Endothelial cell of umbilical vein (primary cell): ENCODE results near the gene IL10RB. TPM values are rescaled to one million over a fixed set of nuclear protein-coding genes. Genes with fewer than 3 reads are reported as not detected.
"Not testable (repeated sequence)": the region's sequence is repeated elsewhere in the genome, so short reads cannot be mapped to it uniquely, and the experiment has no call there.

Source experiments
- BruUV-seq: library from RNA; stranded (reverse); fragments of 400-500 nt; replicated peaks from 2 replicates; lab custom pipeline; 2021; lab: Mats Ljungman, UMichigan
- CTCF ChIA-PET: fragments of 300-600, 350-600 bp; sonication (Branson Sonifier 250); formaldehyde crosslinking; loops from one replicate; lab custom pipeline; 2021; ENCODE audit warnings: antibody characterized with exemption, inconsistent platforms; lab: Charles Lee
- POLR2A ChIA-PET: fragments of 300-600, 350-600 bp; sonication (Branson Sonifier 250); formaldehyde crosslinking; loops from one replicate; lab custom pipeline; 2021; ENCODE audit warnings: antibody characterized with exemption, inconsistent platforms; lab: Charles Lee
- DNase-seq: peaks from one replicate; pipeline ENCODE4 v3.0.0-alpha.2; 2011; ENCODE audit warnings: low read depth, low spot score
- FAIRE-seq: peaks from 2 replicates; lab custom pipeline; 2011; peaks lifted over from hg19 to GRCh38; lab: Jason Lieb, UNC
- H2AFZ ChIP-seq: 2 replicates; pipeline ENCODE4 v1.6.0; 2012; ENCODE audit warnings: low read depth, low read length, control low read depth, inconsistent platforms
- H3K27ac ChIP-seq: 2 replicates; pipeline ENCODE4 v1.5.1; 2011; ENCODE audit warnings: low read depth, mild to moderate bottlenecking, control low read depth, low read length, moderate library complexity; ENCODE audit not compliant: insufficient read depth
- H3K27me3 ChIP-seq, 2 experiments: 2 replicates each; pipeline versions ENCODE4 v1.6.0 to v1.6.1; 2011; ENCODE audit warnings: low read length in 2 of 2, mixed read lengths in 1 of 2; ENCODE audit not compliant: control insufficient read depth in 2 of 2, insufficient read depth in 2 of 2
- H3K36me3 ChIP-seq, 2 experiments: 2 replicates in 1 of 2; 3 replicates in 1 of 2; pipeline ENCODE4 v1.5.1; 2011; ENCODE audit warnings: low read length in 2 of 2, mild to moderate bottlenecking in 1 of 2, moderate library complexity in 1 of 2; ENCODE audit not compliant: control insufficient read depth in 2 of 2, insufficient read depth in 2 of 2; ENCODE audit errors: extremely low read depth in 1 of 2
- H3K4me1 ChIP-seq: 3 replicates; pipeline ENCODE4 v1.5.1; 2011; ENCODE audit warnings: mild to moderate bottlenecking, low read length; ENCODE audit not compliant: control insufficient read depth, insufficient read depth; ENCODE audit errors: extremely low read depth
- H3K4me2 ChIP-seq: 2 replicates; pipeline ENCODE4 v1.6.1; 2011; ENCODE audit warnings: low read length, control low read depth, mixed read lengths; ENCODE audit not compliant: insufficient read depth
- H3K4me3 ChIP-seq, 3 experiments: fragments of 200-600 bp in 1 of 3; sonication (generic), shearing (Covaris generic) in 1 of 3; replicated peaks in 1 of 3; 2 replicates each; pipeline ENCODE4 v1.5.1; 2011 to 2016; ENCODE audit warnings: control low read depth in 3 of 3, low read length in 3 of 3, mild to moderate bottlenecking in 2 of 3, inconsistent platforms in 1 of 3, low read depth in 1 of 3, moderate library complexity in 1 of 3; ENCODE audit not compliant: insufficient read depth in 1 of 3
- H3K79me2 ChIP-seq: 2 replicates; pipeline ENCODE4 v1.6.0; 2012; ENCODE audit warnings: low read length, inconsistent platforms; ENCODE audit not compliant: control insufficient read depth, insufficient read depth
- H3K9ac ChIP-seq: replicated peaks from 2 replicates; pipeline ENCODE3; 2011; ENCODE audit warnings: low read length, control low read depth; ENCODE audit not compliant: insufficient read depth; ENCODE audit errors: extremely low read depth
- H3K9me1 ChIP-seq: replicated peaks from 3 replicates; pipeline ENCODE4 v1.6.0; 2011; ENCODE audit warnings: mild to moderate bottlenecking, low read length; ENCODE audit not compliant: control insufficient read depth, insufficient read depth; ENCODE audit errors: extremely low read depth
- H3K9me3 ChIP-seq: replicated peaks from 2 replicates; pipeline ENCODE4 v1.5.1; 2012; ENCODE audit warnings: low read length, inconsistent platforms; ENCODE audit not compliant: control insufficient read depth, insufficient read depth
- H4K20me1 ChIP-seq: replicated peaks from 2 replicates; pipeline ENCODE3; 2011; ENCODE audit warnings: mild to moderate bottlenecking, low read length; ENCODE audit not compliant: control insufficient read depth, insufficient read depth; ENCODE audit errors: extremely low read depth
- CTCF ChIP-seq, 2 donors: IDR thresholded peaks; 1 replicate in 1 of 2; 2 replicates in 1 of 2; pipeline ENCODE4 v1.5.1; 2011; ENCODE audit warnings: low read length in 2 of 2, mild to moderate bottlenecking in 2 of 2, moderate library complexity in 2 of 2, control low read depth in 1 of 2, inconsistent platforms in 1 of 2, low read depth in 1 of 2; ENCODE audit not compliant: insufficient read depth in 1 of 2; ENCODE audit errors: extremely low read depth in 1 of 2
- EZH2 ChIP-seq: IDR thresholded peaks from 2 replicates; pipeline ENCODE4 v1.6.1; 2012; ENCODE audit warnings: borderline replicate concordance, low read depth, mild to moderate bottlenecking, moderate library complexity, low read length, inconsistent platforms; ENCODE audit not compliant: severe bottlenecking
- FOS ChIP-seq: IDR thresholded peaks from 2 replicates; pipeline ENCODE4 v1.6.1; 2011; ENCODE audit warnings: mild to moderate bottlenecking, low read length, moderate library complexity, borderline replicate concordance; ENCODE audit not compliant: insufficient read depth
- GATA2 ChIP-seq: IDR thresholded peaks from 2 replicates; pipeline ENCODE4 v1.7.0; 2011; ENCODE audit warnings: low read depth, mild to moderate bottlenecking, moderate library complexity, mixed read lengths, low read length; ENCODE audit not compliant: insufficient read length, insufficient read depth
- JUN ChIP-seq: IDR thresholded peaks from 2 replicates; pipeline ENCODE4 v1.6.1; 2011; ENCODE audit warnings: borderline replicate concordance, low read depth; ENCODE audit not compliant: insufficient read length, insufficient read depth
- MYC ChIP-seq: IDR thresholded peaks from one replicate; pipeline ENCODE4 v1.6.1; 2011; ENCODE audit warnings: mild to moderate bottlenecking, low read depth, low read length
- POLR2A ChIP-seq: IDR thresholded peaks from 2 replicates; pipeline ENCODE4 v1.6.1; 2012; ENCODE audit warnings: low read depth, mild to moderate bottlenecking, control low read depth, low read length
- POLR2AphosphoS5 ChIP-seq: IDR thresholded peaks from 2 replicates; pipeline ENCODE4 v1.6.1; 2012; ENCODE audit warnings: low read depth, mild to moderate bottlenecking, control low read depth, low read length, moderate library complexity; ENCODE audit not compliant: insufficient read depth
- dilution Hi-C: fragments of 300-500 bp; cut with MboI; formaldehyde crosslinking; loops from one replicate; pipeline ENCODE4 v1.15.0; 2019; ENCODE audit warnings: low sequenced_read_pairs; ENCODE audit not compliant: extremely low pct_ligation_motif_present
- intact Hi-C: fragments of 100-400 bp; cut with micrococcal nuclease; formaldehyde crosslinking; loops from one replicate; pipeline ENCODE4 v1.10.0; 2022
- polyA plus RNA-seq, 4 experiments: library from polyadenylated mRNA; depleted of rRNA in 3 of 4; stranded (reverse) in 3 of 4; unstranded in 1 of 4; fragments of >200 nt; gene quantifications; 2 replicates each; pipeline versions ENCODE4 v1.2.1 to v1.2.3, GENCODE V29; 2011 to 2012; ENCODE audit warnings: missing spikeins in 1 of 4
- total RNA-seq: library from RNA; stranded (reverse); gene quantifications from 2 replicates; pipeline ENCODE4 v1.2.3, GENCODE V29; 2021

The IL10RB gene
- total and polyA plus RNA-seq, 2 donors (not counting 3 experiments of a cell fraction or from before 2014, with no cell fraction given): 21.9 to 31.4 TPM

GRCh38 chr21:33219954-33220353 lies 46.2 kb upstream of the IL10RB start:
- TF ChIP-seq FOS: no peak
- TF ChIP-seq EZH2: no peak
- TF ChIP-seq MYC: no peak
- no peak for TF ChIP-seq GATA2
- TF ChIP-seq JUN: peak; percentile 4
- TF ChIP-seq CTCF (IDR thresholded peaks at IDR 0.05; ENCODE audit: extremely low read depth in 1 of 2, insufficient read depth in 1 of 2, low read depth in 1 of 2, low read length in 2 of 2): no peak
- TF ChIP-seq POLR2AphosphoS5: no peak
- TF ChIP-seq POLR2A: no peak

GRCh38 chr21:33225376-33225775 lies 40.8 kb upstream of the IL10RB start:
- CTCF ChIA-PET: interaction anchor here (1.8 kb wide), 1 partner anchor 28 kb away, joined by 9 read pairs; no protein-coding TSS in a partner anchor
- H3K9ac ChIP-seq, H3K36me3 ChIP-seq, DNase-seq, H4K20me1 ChIP-seq, H2AFZ ChIP-seq, H3K9me3 ChIP-seq, H3K4me3 ChIP-seq, H3K27ac ChIP-seq, H3K4me2 ChIP-seq, H3K4me1 ChIP-seq, POLR2A ChIA-PET, FAIRE-seq, dilution Hi-C loops, H3K27me3 ChIP-seq, H3K9me1 ChIP-seq, H3K79me2 ChIP-seq, intact Hi-C loops, BruUV-seq: not testable (repeated sequence)

More at GRCh38 chr21:33219954-33220353, 46.2 kb upstream of the IL10RB start:
- Histone ChIP-seq H3K27ac (no peak overlapping the region), H3K9me1 (no peaks in the 10 kb centered on the region), H3K4me3 (no peak overlapping the region), H2AFZ (no peak overlapping the region), H3K9me3 (no peaks in the 10 kb centered on the region), H4K20me1 (no peaks in the 10 kb centered on the region), H3K79me2 (no peaks in the 10 kb centered on the region), H3K27me3 (peaks cover 3 to 5% of the 10 kb centered on the region in 2 experiments), H3K9ac (no peak overlapping the region), H3K4me1 (no peaks in the 10 kb centered on the region), H3K4me2 (no peak overlapping the region), H3K36me3 (no peaks in the 10 kb centered on the region)
- ChIA-PET POLR2A (no interaction called here), CTCF (interaction anchor here (2.1 to 3.5 kb wide), 3 partner anchors 20 to 141 kb away, joined by 6 to 13 read pairs (median 9); no protein-coding TSS in a partner anchor)
- no peak for FAIRE-seq
- BruUV-seq: no TSS peak
- intact Hi-C loops (no loop called here), dilution Hi-C loops (no loop called here)
- DNase-seq: no peak
